CD8-positive, alpha-beta memory T cell (primary cell): ENCODE results near the gene TNFRSF4. TPM values are rescaled to one million over a fixed set of nuclear protein-coding genes. Genes with fewer than 3 reads are reported as not detected.

Experiments
- CTCF ChIA-PET: fragments of 350-600 bp; sonication (Branson Sonifier 250); formaldehyde crosslinking; loops from one replicate; lab custom pipeline; 2021; ENCODE audit warnings: antibody characterized with exemption; lab: Charles Lee
- POLR2A ChIA-PET: fragments of 350-600 bp; sonication (Branson Sonifier 250); formaldehyde crosslinking; loops from one replicate; lab custom pipeline; 2021; ENCODE audit warnings: antibody characterized with exemption; lab: Charles Lee
- DNase-seq, 5 donors: peaks; one replicate each; pipeline versions ENCODE4 v3.0.0 to v3.0.0-alpha.2; 2020 to 2022; ENCODE audit warnings: mixed read lengths in 1 of 5
- H3K27ac ChIP-seq: one replicate; pipeline ENCODE4 v1.7.0; 2013; ENCODE audit warnings: low read depth, mild to moderate bottlenecking, low read length, moderate library complexity
- H3K27me3 ChIP-seq: 2 replicates; pipeline ENCODE4 v1.7.0; 2013; ENCODE audit warnings: low read length, mild to moderate bottlenecking; ENCODE audit not compliant: insufficient read depth, poor library complexity, severe bottlenecking
- H3K36me3 ChIP-seq: 2 replicates; pipeline ENCODE4 v1.7.0; 2013; ENCODE audit warnings: mild to moderate bottlenecking, low read length, moderate library complexity; ENCODE audit not compliant: insufficient read depth
- H3K4me1 ChIP-seq: 2 replicates; pipeline ENCODE4 v1.7.0; 2013; ENCODE audit warnings: mild to moderate bottlenecking, low read length, moderate library complexity; ENCODE audit not compliant: insufficient read depth
- H3K4me3 ChIP-seq: 2 replicates; pipeline ENCODE4 v1.7.0; 2013; ENCODE audit warnings: mild to moderate bottlenecking, low read length
- H3K9me3 ChIP-seq: 2 replicates; pipeline ENCODE4 v1.7.0; 2013; ENCODE audit warnings: mild to moderate bottlenecking, low read length
- H3K27ac Mint-ChIP-seq, 8 donors: one replicate each; pipeline ENCODE4 v1.8.0; 2020 to 2021; ENCODE audit warnings: mixed read lengths in 8 of 8, mild to moderate bottlenecking in 6 of 8, inconsistent platforms in 3 of 8, moderate library complexity in 3 of 8
- H3K27me3 Mint-ChIP-seq, 2 donors: one replicate each; pipeline ENCODE4 v1.8.0; 2020 to 2021; ENCODE audit warnings: mixed read lengths in 2 of 2, mild to moderate bottlenecking in 1 of 2, moderate library complexity in 1 of 2
- H3K36me3 Mint-ChIP-seq, 3 donors: one replicate each; pipeline ENCODE4 v1.8.0; 2020 to 2021; ENCODE audit warnings: mixed read lengths in 3 of 3, inconsistent platforms in 1 of 3, mild to moderate bottlenecking in 1 of 3
- H3K4me1 Mint-ChIP-seq, 3 donors: one replicate each; pipeline ENCODE4 v1.8.0; 2020 to 2021; ENCODE audit warnings: mixed read lengths in 3 of 3, inconsistent platforms in 1 of 3, mild to moderate bottlenecking in 1 of 3
- H3K4me3 Mint-ChIP-seq, 7 donors: one replicate each; pipeline ENCODE4 v1.8.0; 2020 to 2021; ENCODE audit warnings: mixed read lengths in 7 of 7, mild to moderate bottlenecking in 6 of 7, moderate library complexity in 4 of 7, inconsistent platforms in 2 of 7
- H3K9me3 Mint-ChIP-seq, 5 donors: one replicate each; pipeline ENCODE4 v1.8.0; 2020 to 2022; ENCODE audit warnings: mixed read lengths in 5 of 5, mild to moderate bottlenecking in 3 of 5, moderate library complexity in 2 of 5, inconsistent platforms in 1 of 5
- polyA plus RNA-seq: library from polyadenylated mRNA; unstranded; fragments of 300-500 nt; fragmentation: Illumina TruSeq; gene quantifications from one replicate; pipeline ENCODE4 v1.2.3, GENCODE V29; 2021
- total RNA-seq, 2 experiments: library from RNA; stranded (reverse); gene quantifications; one replicate each; pipeline ENCODE4 v1.2.3, GENCODE V29; 2021

Gene TNFRSF4
- total and polyA plus RNA-seq, 3 experiments from 2014 or later = 1.9 to 193 (median 180) TPM

DNA sequence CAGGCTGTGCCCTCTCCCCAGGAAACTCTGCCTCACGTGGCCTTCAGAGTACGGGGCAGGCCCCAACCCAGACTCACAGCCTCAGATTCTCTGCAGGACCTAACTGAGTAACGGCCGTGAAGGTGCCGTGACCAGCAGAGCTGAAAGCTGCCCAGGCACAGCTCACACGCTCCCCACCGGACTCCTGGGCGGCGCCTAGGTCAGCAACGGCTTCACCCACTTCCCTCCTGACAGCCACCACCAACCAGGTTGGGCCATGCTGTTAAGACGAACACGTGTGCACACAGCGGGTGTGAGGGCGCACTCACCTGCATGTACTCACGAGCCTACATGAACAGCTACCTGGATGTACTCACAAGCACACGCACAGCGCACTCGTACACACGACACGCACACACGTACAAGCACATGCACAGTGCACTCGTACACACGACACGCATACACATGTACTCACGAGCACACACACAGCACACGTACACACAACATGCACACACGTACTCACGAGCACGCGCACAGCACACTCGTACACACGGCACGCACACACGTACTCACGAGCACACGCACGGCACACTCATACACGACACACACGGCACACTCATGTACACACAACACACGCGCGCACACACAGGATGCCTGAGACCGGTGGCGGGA is 8.7 kb upstream of the TNFRSF4 start:
- Histone ChIP-seq H3K27me3 (no peaks in the 10 kb centered on the region), H3K9me3 (no peaks in the 10 kb centered on the region), H3K4me1 (no peaks in the 10 kb centered on the region), H3K27ac (no peak overlapping the region), H3K36me3 (peaks cover 41% of the 10 kb centered on the region), H3K4me3 (no peak overlapping the region)
- Mint-ChIP-seq H3K9me3 (no peaks in the 10 kb centered on the region), H3K27me3 (no peaks in the 10 kb centered on the region), H3K4me1 (peaks cover 3 to 11% (median 9%) of the 10 kb centered on the region in 3 donors), H3K4me3 (peak overlapping the region in 1 of 7 donors; percentile 33), H3K36me3 (peaks cover 0 to 81% (median 16%) of the 10 kb centered on the region in 3 donors), H3K27ac (peak overlapping the region in 4 of 8 donors; percentile 8 to 84 (median 35))
- POLR2A ChIA-PET = no interaction called here
- CTCF ChIA-PET = no interaction called here
- no peak for DNase-seq

DNA sequence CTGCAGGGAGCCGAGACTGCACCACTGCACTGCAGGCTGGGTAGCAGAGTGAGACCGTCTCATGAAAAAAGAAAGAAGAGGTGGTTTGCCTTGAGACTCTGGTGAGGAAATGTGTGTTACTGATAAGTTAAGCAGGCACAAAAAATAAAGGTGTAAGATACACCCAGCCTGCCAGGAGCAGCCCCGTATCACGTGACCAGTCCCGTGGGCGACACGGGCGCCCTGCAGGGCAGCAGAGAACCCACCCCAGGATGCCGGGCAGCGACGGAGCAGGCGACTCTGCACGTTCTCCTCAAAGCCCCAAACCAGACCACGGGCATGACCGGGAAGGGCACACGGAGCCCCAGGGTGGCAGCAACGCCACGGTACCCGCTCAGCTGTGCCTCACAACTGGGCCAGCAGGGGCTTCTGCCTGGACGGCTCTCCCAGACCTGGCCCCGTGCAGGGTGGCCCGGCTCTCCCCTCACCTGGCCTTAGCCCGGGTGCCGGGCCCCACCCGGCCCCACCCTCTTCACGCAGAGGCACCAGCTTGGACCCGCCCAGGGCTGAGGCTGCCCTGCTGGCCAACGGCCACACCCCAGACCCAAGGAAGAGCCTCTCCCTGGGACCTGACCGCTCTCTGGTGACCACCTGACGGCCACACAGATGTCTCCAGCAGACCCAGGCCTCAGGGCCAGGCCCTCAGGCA is 8.1 kb upstream of the TNFRSF4 start:
- Mint-ChIP-seq H3K4me3 (peak overlapping the region in 2 of 7 donors; percentile 30 to 61), H3K27me3 (no peaks in the 10 kb centered on the region), H3K9me3 (no peaks in the 10 kb centered on the region), H3K36me3 (peaks cover 0 to 82% (median 16%) of the 10 kb centered on the region in 3 donors), H3K27ac (peak overlapping the region in 3 of 8 donors; percentile 33 to 73 (median 54)), H3K4me1 (peaks cover 3 to 11% (median 9%) of the 10 kb centered on the region in 3 donors)
- H3K4me1 ChIP-seq = no peaks in the 10 kb centered on the region
- no peaks in the 10 kb centered on the region for H3K9me3 ChIP-seq
- no peak for DNase-seq
- peaks cover 41% of the 10 kb centered on the region for H3K36me3 ChIP-seq
- CTCF ChIA-PET = no interaction called here
- no peak overlapping the region for H3K4me3 ChIP-seq
- POLR2A ChIA-PET = no interaction called here
- no peaks in the 10 kb centered on the region for H3K27me3 ChIP-seq
- H3K27ac ChIP-seq = no peak overlapping the region

DNA sequence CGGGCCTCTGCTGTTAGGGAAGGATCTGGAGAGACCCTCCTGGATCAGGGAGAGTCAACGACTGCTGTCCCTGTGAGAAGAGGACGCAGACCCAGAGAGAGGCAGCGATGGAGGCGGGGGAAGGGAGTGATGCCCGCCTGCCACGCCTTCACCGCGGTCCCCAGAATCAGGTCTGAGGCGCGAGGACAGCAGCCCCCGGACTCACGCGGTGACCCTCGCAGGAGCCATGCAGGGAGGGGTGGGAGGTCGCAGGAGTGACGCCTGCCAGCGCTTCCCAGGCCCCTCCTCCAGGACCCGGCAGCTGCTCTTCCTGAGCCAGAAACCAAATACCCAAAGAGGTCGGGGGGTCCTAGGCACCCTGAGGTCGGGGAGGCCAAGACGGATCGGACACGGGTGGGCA is 6.2 kb upstream of the TNFRSF4 start:
- Mint-ChIP-seq H3K36me3 (peaks cover 0 to 72% (median 11%) of the 10 kb centered on the region in 3 donors), H3K27me3 (no peaks in the 10 kb centered on the region), H3K4me3 (peak overlapping the region in 1 of 7 donors; percentile 42), H3K27ac (no peak overlapping the region), H3K4me1 (peaks cover 3 to 14% (median 13%) of the 10 kb centered on the region in 3 donors), H3K9me3 (no peaks in the 10 kb centered on the region)
- Histone ChIP-seq H3K27ac (no peak overlapping the region), H3K9me3 (no peaks in the 10 kb centered on the region), H3K4me1 (peaks cover 3% of the 10 kb centered on the region), H3K36me3 (peaks cover 41% of the 10 kb centered on the region), H3K27me3 (no peaks in the 10 kb centered on the region), H3K4me3 (no peak overlapping the region)
- ChIA-PET CTCF (no interaction called here), POLR2A (no interaction called here)
- DNase-seq = no peak

DNA sequence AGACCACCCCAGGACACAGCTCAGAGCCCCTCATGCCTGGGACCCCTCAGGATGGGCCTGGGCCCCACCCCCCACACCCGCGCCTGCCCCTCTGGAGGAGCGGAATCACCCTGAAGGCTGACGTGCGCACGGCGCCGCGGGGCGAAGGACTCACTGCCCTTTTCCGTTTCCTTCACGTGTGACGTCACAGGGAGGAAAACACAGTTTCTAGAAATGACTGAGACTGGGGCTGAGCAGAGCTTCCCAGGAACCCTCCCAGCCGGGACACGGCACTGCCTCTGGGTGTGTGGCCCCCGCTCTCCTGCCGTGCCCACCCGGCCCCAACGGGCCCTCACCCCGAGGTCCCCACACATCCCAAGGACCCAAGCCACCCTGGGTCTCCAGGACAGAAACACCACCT is 5.4 kb upstream of the TNFRSF4 start:
- Histone ChIP-seq H3K4me3 (no peak overlapping the region), H3K27me3 (no peaks in the 10 kb centered on the region), H3K9me3 (no peaks in the 10 kb centered on the region), H3K27ac (no peak overlapping the region), H3K4me1 (peaks cover 11% of the 10 kb centered on the region), H3K36me3 (peaks cover 33% of the 10 kb centered on the region)
- Mint-ChIP-seq H3K27me3 (no peaks in the 10 kb centered on the region), H3K4me3 (no peak overlapping the region), H3K27ac (peak overlapping the region in 1 of 8 donors; percentile 12), H3K9me3 (no peaks in the 10 kb centered on the region), H3K4me1 (peaks cover 8 to 23% (median 20%) of the 10 kb centered on the region in 3 donors), H3K36me3 (peaks cover 0 to 65% (median 10%) of the 10 kb centered on the region in 3 donors)
- DNase-seq = peak in 1 of 5 donors; percentile 25
- ChIA-PET CTCF (no interaction called here), POLR2A (no interaction called here)

DNA sequence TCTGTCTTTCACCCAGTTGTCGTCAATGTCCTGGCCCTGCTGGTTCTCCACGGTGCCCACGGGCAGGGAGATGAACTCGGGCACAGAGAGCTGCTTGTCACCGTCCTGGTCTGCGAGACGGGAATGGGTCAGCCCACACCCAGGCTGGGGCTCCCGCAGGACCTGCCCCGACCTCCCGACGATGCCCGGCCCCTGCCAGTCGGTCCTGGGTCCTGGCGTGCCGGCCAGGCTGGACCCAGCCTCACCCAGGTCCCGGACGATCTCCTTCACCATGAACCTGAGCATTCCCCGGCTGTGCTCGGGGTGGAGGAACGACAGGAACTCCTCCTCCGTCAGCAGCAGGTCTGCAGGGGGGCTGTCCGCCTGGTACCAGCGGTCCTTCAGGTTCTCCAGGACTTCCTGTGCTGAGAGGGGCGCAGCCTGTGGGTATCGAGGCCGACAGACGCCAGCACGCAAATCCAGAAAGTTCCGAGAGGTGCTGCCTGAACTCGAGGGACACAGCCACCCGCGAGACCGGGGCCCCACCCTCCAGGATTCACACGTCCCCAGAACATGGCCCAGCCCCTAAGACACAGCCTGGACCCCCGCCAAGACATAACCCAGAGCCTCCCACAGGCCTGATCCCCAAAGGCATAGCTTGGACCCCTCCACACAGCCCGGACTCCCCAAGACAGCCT is 4.7 kb upstream of the TNFRSF4 start:
- peak overlapping the region in 2 of 8 donors; percentile 33 to 45 for H3K27ac Mint-ChIP-seq
- peaks cover 33% of the 10 kb centered on the region for H3K36me3 ChIP-seq

DNA sequence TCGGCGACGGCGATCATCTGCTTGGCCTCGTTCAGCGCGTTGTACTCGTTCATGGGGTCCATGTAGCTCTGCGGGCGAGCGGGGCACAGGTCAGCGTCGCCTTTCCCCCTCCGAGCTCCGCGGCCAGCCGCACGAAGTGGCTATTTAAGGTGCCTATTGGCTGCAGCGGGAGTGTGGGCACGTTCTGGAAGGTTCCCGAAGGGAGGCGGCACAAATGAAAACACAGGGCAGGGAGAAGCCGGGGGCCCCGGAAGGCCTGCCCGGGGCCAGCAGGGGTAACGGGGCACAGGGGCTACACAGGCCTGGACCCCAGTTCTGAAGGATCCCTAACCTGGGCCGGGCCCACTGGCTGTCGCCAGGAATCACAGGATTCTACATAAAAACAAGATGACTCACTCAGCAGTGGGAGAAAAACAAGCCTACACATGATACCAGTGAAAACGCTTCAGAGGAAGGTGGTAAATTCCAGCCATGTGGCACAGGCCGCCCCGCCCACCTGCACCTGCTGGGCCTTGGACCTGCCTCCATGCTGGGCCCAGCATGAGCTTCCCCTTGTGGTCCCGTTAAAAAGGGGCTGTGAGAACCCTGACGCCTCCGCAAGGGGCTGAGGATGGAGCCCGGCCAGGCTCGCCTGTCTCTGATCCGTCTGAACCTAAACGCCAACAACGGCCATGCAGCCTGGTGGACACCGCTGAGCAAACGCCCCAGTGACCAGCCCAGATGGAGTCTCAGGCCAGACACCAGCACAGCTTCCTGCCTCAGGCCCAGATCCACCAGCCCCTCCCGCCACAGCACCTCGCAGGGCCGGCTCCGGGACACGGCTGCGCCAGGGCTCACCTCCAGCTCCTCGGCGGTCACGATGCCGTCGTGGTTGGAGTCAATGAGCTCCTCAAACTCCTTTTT is 3.9 kb upstream of the TNFRSF4 start:
- H3K4me3 Mint-ChIP-seq = no peak overlapping the region
- peak overlapping the region in 2 of 8 donors; percentile 86 to 88 for H3K27ac Mint-ChIP-seq

More for the DNA sequence above, 4.7 kb upstream of the TNFRSF4 start:
- ChIA-PET POLR2A (no interaction called here), CTCF (no interaction called here)
- Histone ChIP-seq H3K27ac (no peak overlapping the region), H3K4me3 (no peak overlapping the region), H3K9me3 (no peaks in the 10 kb centered on the region), H3K27me3 (no peaks in the 10 kb centered on the region), H3K4me1 (peaks cover 18% of the 10 kb centered on the region)
- Mint-ChIP-seq H3K9me3 (no peaks in the 10 kb centered on the region), H3K27me3 (no peaks in the 10 kb centered on the region), H3K36me3 (peaks cover 0 to 58% (median 10%) of the 10 kb centered on the region in 3 donors), H3K4me3 (no peak overlapping the region), H3K4me1 (peaks cover 10 to 28% (median 20%) of the 10 kb centered on the region in 3 donors)
- DNase-seq = no peak

More for the DNA sequence above, 3.9 kb upstream of the TNFRSF4 start:
- H3K27ac ChIP-seq = no peak overlapping the region
- Mint-ChIP-seq H3K9me3 (no peaks in the 10 kb centered on the region), H3K36me3 (peaks cover 0 to 52% (median 9%) of the 10 kb centered on the region in 3 donors), H3K27me3 (no peaks in the 10 kb centered on the region), H3K4me1 (peaks cover 12 to 31% (median 17%) of the 10 kb centered on the region in 3 donors)
- no peak for DNase-seq
- H3K9me3 ChIP-seq = no peaks in the 10 kb centered on the region
- H3K27me3 ChIP-seq = no peaks in the 10 kb centered on the region
- H3K36me3 ChIP-seq = peaks cover 27% of the 10 kb centered on the region
- no peak overlapping the region for H3K4me3 ChIP-seq
- ChIA-PET POLR2A (interaction anchor here (2.5 kb wide), 1 partner anchor 10 kb away, joined by 7 read pairs; no protein-coding TSS in a partner anchor), CTCF (no interaction called here)
- H3K4me1 ChIP-seq = peaks cover 25% of the 10 kb centered on the region
